CD4-positive, alpha-beta memory T cell (primary cell): ENCODE measurements around the gene DNHD1. TPM values are rescaled to one million over a fixed set of nuclear protein-coding genes. Genes with fewer than 3 reads are reported as not detected.

Experiments
- CTCF ChIA-PET: fragments of 350-600 bp; sonication (Branson Sonifier 250); formaldehyde crosslinking; loops from one replicate; lab custom pipeline; 2021; ENCODE audit warnings: inconsistent platforms; ENCODE audit not compliant: partially characterized antibody; lab: Charles Lee
- POLR2A ChIA-PET: fragments of 350-600 bp; sonication (Branson Sonifier 250); formaldehyde crosslinking; loops from one replicate; lab custom pipeline; 2021; ENCODE audit not compliant: partially characterized antibody; lab: Charles Lee
- DNase-seq, 5 donors: peaks; one replicate each; pipeline versions ENCODE4 v3.0.0 to v3.0.0-alpha.2; 2020 to 2022; ENCODE audit warnings: mixed read lengths in 1 of 5
- H3K27ac ChIP-seq: one replicate; pipeline ENCODE4 v1.7.0; 2013; ENCODE audit warnings: low read depth, low read length
- H3K27me3 ChIP-seq: 2 replicates; pipeline ENCODE4 v1.7.0; 2013; ENCODE audit warnings: mild to moderate bottlenecking, low read length, moderate library complexity; ENCODE audit not compliant: insufficient read depth
- H3K36me3 ChIP-seq: 2 replicates; pipeline ENCODE4 v1.7.0; 2013; ENCODE audit warnings: mild to moderate bottlenecking, low read length, moderate library complexity; ENCODE audit not compliant: insufficient read depth
- H3K4me1 ChIP-seq: 2 replicates; pipeline ENCODE4 v1.7.0; 2013; ENCODE audit warnings: mild to moderate bottlenecking, low read length, moderate library complexity; ENCODE audit not compliant: insufficient read depth
- H3K4me3 ChIP-seq, 2 donors: one replicate each; pipeline ENCODE4 v1.7.0; 2013; ENCODE audit warnings: low read length in 2 of 2, mild to moderate bottlenecking in 1 of 2
- H3K9me3 ChIP-seq, 2 donors: one replicate each; pipeline ENCODE4 v1.7.0; 2013; ENCODE audit warnings: low read length in 2 of 2, control low read depth in 1 of 2; ENCODE audit not compliant: control insufficient read depth in 1 of 2
- H3K27ac Mint-ChIP-seq, 7 donors: one replicate each; pipeline ENCODE4 v1.8.0; 2020 to 2021; ENCODE audit warnings: mixed read lengths in 7 of 7, mild to moderate bottlenecking in 6 of 7, inconsistent platforms in 3 of 7, moderate library complexity in 3 of 7
- H3K27me3 Mint-ChIP-seq, 2 donors: one replicate each; pipeline ENCODE4 v1.8.0; 2020 to 2021; ENCODE audit warnings: mixed read lengths in 2 of 2
- H3K36me3 Mint-ChIP-seq, 2 donors: one replicate each; pipeline ENCODE4 v1.8.0; 2020 to 2021; ENCODE audit warnings: mixed read lengths in 2 of 2, inconsistent platforms in 1 of 2, mild to moderate bottlenecking in 1 of 2
- H3K4me1 Mint-ChIP-seq, 4 donors: one replicate each; pipeline ENCODE4 v1.8.0; 2020 to 2021; ENCODE audit warnings: mixed read lengths in 4 of 4, mild to moderate bottlenecking in 1 of 4
- H3K4me3 Mint-ChIP-seq, 8 donors: one replicate each; pipeline ENCODE4 v1.8.0; 2020 to 2021; ENCODE audit warnings: mixed read lengths in 8 of 8, mild to moderate bottlenecking in 7 of 8, moderate library complexity in 6 of 8, inconsistent platforms in 3 of 8
- H3K9me3 Mint-ChIP-seq, 8 donors: one replicate each; pipeline ENCODE4 v1.8.0; 2020 to 2021; ENCODE audit warnings: mixed read lengths in 8 of 8, mild to moderate bottlenecking in 5 of 8, inconsistent platforms in 3 of 8, moderate library complexity in 1 of 8
- intact Hi-C: fragments of 100-400 bp; cut with micrococcal nuclease; formaldehyde crosslinking; loops from one replicate; pipeline ENCODE4 v1.15.1; 2023
- polyA plus RNA-seq, 2 donors: library from polyadenylated mRNA; unstranded; fragments of 300-500 nt; fragmentation: Illumina TruSeq; gene quantifications; one replicate each; pipeline ENCODE4 v1.2.3, GENCODE V29; 2021
- total RNA-seq, 2 experiments: library from RNA; stranded (reverse); gene quantifications; one replicate each; pipeline ENCODE4 v1.2.3, GENCODE V29; 2021

Gene DNHD1
- total and polyA plus RNA-seq, 4 experiments from 2014 or later: 1.2 to 54.0 (median 23.6) TPM

GRCh38 chr11:6612213-6613041, 115.3 kb downstream of the DNHD1 start, which contains the start of gene TAF10:
TSS of gene TAF10 (minus strand) at chr11:6612216. CDS start at chr11:6612189, 27 bp downstream.
- ChIA-PET CTCF (interaction anchor here (0.5 to 4.6 kb wide), 19 partner anchors 9 to 227 kb away, joined by 3 to 56 read pairs (median 4); partner anchors contain the start of genes ARFIP2, ILK, MRPL17 and RRP8), POLR2A (interaction anchor here (0.7 to 9.0 kb wide), 37 partner anchors 9 to 222 kb away, joined by 3 to 172 read pairs (median 4); partner anchors contain the start of genes APBB1, ARFIP2, DCHS1 and ILK)
- H3K27me3 Mint-ChIP-seq: no peaks in the 10 kb centered on the region
- Histone ChIP-seq H3K27me3 (no peaks in the 10 kb centered on the region), H3K36me3 (peaks cover 47% of the 10 kb centered on the region), H3K9me3 (no peaks in the 10 kb centered on the region), H3K4me3 (peak within 1 kb of the TSS; percentile 66 to 88), H3K27ac (peak within 1 kb of the TSS; percentile 87), H3K4me1 (peaks cover 51% of the 10 kb centered on the region)
- H3K36me3 Mint-ChIP-seq: peaks cover 21 to 47% of the 10 kb centered on the region in 2 donors
- H3K4me1 Mint-ChIP-seq: peaks cover 6 to 36% (median 28%) of the 10 kb centered on the region in 4 donors
- H3K27ac Mint-ChIP-seq: peak within 1 kb of the TSS in 6 of 7 donors; percentile 95 to 97 (median 97)
- no peaks in the 10 kb centered on the region for H3K9me3 Mint-ChIP-seq
- H3K4me3 Mint-ChIP-seq: peak within 1 kb of the TSS; percentile 87 to 94 (median 91)
- DNase-seq: peak; percentile 93 to 97 (median 95)
- intact Hi-C loops: loop anchor here (1.0 to 10.0 kb wide), 5 partner anchors 8 to 222 kb away; partner anchors contain the start of genes APBB1, MRPL17 and SMPD1

DNA sequence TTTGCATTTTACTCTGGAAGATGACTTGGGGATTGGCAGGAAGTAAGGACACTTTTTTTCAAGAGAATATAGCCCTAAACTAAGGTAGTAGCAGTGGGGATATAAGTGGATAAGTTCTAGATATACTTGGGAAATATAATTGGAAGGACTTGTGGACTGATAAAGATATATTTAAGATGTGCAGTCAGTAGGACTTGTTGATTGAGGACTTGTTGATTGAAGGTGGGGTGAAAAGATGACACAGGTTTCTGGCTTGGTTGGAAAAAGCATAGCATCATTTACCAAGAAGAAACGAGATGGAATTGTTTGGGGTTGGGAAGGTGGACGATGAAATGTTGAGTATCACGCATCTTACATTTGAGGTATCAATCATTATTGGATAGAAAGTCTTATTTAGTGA, 116.4 kb downstream of the DNHD1 start:
- Mint-ChIP-seq H3K4me1 (peaks cover 6 to 36% (median 21%) of the 10 kb centered on the region in 4 donors), H3K36me3 (peaks cover 21 to 39% of the 10 kb centered on the region in 2 donors), H3K9me3 (no peaks in the 10 kb centered on the region), H3K27ac (no peak overlapping the region), H3K4me3 (no peak overlapping the region), H3K27me3 (no peaks in the 10 kb centered on the region)
- CTCF ChIA-PET: interaction anchor here (0.8 to 4.6 kb wide), 12 partner anchors 8 to 196 kb away, joined by 3 to 56 read pairs (median 8); partner anchors contain the start of genes ARFIP2, ILK, MRPL17 and RRP8
- no peaks in the 10 kb centered on the region for H3K27me3 ChIP-seq
- peaks cover 39% of the 10 kb centered on the region for H3K36me3 ChIP-seq
- intact Hi-C loops: loop anchor here (2.0 to 10.0 kb wide), 3 partner anchors 133 to 223 kb away; partner anchors contain the start of genes APBB1 and SMPD1
- H3K4me3 ChIP-seq: no peak overlapping the region
- peaks cover 51% of the 10 kb centered on the region for H3K4me1 ChIP-seq
- peak overlapping the region; percentile 87 for H3K27ac ChIP-seq
- POLR2A ChIA-PET: interaction anchor here (1.1 to 9.0 kb wide), 17 partner anchors 8 to 223 kb away, joined by 3 to 172 read pairs (median 12); partner anchors contain the start of genes ILK, MRPL17, RRP8 and SMPD1
- DNase-seq: no peak
- no peaks in the 10 kb centered on the region for H3K9me3 ChIP-seq

GRCh38 chr11:6614446-6614845, 117.4 kb downstream of the DNHD1 start:
- H3K4me3 Mint-ChIP-seq: no peak overlapping the region
- no peaks in the 10 kb centered on the region for H3K9me3 Mint-ChIP-seq
- DNase-seq: no peak
- Histone ChIP-seq H3K27me3 (no peaks in the 10 kb centered on the region), H3K9me3 (no peaks in the 10 kb centered on the region), H3K4me1 (peaks cover 53% of the 10 kb centered on the region), H3K36me3 (peaks cover 29% of the 10 kb centered on the region), H3K4me3 (no peak overlapping the region), H3K27ac (no peak overlapping the region)
- peaks cover 6 to 30% (median 18%) of the 10 kb centered on the region in 4 donors for H3K4me1 Mint-ChIP-seq
- peaks cover 20 to 31% of the 10 kb centered on the region in 2 donors for H3K36me3 Mint-ChIP-seq
- H3K27ac Mint-ChIP-seq: peak overlapping the region in 1 of 7 donors; percentile 55
- POLR2A ChIA-PET: interaction anchor here (4.5 to 9.0 kb wide), 2 partner anchors 11 to 69 kb away, joined by 69 to 172 read pairs; partner anchors contain the start of genes ILK, MRPL17 and RRP8
- H3K27me3 Mint-ChIP-seq: no peaks in the 10 kb centered on the region
- CTCF ChIA-PET: interaction anchor here (1.1 to 4.6 kb wide), 3 partner anchors 11 to 69 kb away, joined by 5 to 37 read pairs (median 28); partner anchors contain the start of genes ILK, MRPL17 and RRP8
- intact Hi-C loops: loop anchor here (10.0 kb wide), 1 partner anchor 200 kb away; the partner anchor contains the start of gene APBB1

GRCh38 chr11:6615046-6615445, 118.0 kb downstream of the DNHD1 start:
- no peak overlapping the region for H3K4me3 ChIP-seq
- Mint-ChIP-seq H3K27ac (peak overlapping the region in 3 of 7 donors; percentile 30 to 55 (median 39)), H3K4me3 (no peak overlapping the region), H3K4me1 (peaks cover 6 to 24% (median 17%) of the 10 kb centered on the region in 4 donors), H3K36me3 (peaks cover 14 to 25% of the 10 kb centered on the region in 2 donors), H3K27me3 (no peaks in the 10 kb centered on the region), H3K9me3 (no peaks in the 10 kb centered on the region)
- no peaks in the 10 kb centered on the region for H3K27me3 ChIP-seq
- no peaks in the 10 kb centered on the region for H3K9me3 ChIP-seq
- peaks cover 23% of the 10 kb centered on the region for H3K36me3 ChIP-seq
- no peak for DNase-seq
- POLR2A ChIA-PET: interaction anchor here (1.5 to 9.0 kb wide), 3 partner anchors 8 to 69 kb away, joined by 3 to 172 read pairs (median 132); partner anchors contain the start of genes ILK, MRPL17 and RRP8
- H3K27ac ChIP-seq: no peak overlapping the region
- CTCF ChIA-PET: interaction anchor here (4.6 kb wide), 1 partner anchor 11 kb away, joined by 37 read pairs; the partner anchor contains the start of genes ILK and RRP8
- peaks cover 55% of the 10 kb centered on the region for H3K4me1 ChIP-seq
- intact Hi-C loops: loop anchor here (10.0 kb wide), 1 partner anchor 200 kb away; the partner anchor contains the start of gene APBB1

- Histone ChIP-seq H3K27ac (no peak overlapping the region), H3K4me1 (peaks cover 46% of the 10 kb centered on the region), H3K27me3 (no peaks in the 10 kb centered on the region), H3K4me3 (no peak overlapping the region), H3K9me3 (no peaks in the 10 kb centered on the region), H3K36me3 (peaks cover 14% of the 10 kb centered on the region)
- intact Hi-C loops: loop anchor here (10.0 kb wide), 1 partner anchor 201 kb away; the partner anchor contains the start of gene APBB1
- ChIA-PET POLR2A (interaction anchor here (0.6 to 5.2 kb wide), 6 partner anchors 9 to 150 kb away, joined by 3 to 132 read pairs (median 4); partner anchors contain the start of genes ILK, MRPL17 and RRP8), CTCF (interaction anchor here (0.9 to 4.6 kb wide), 6 partner anchors 12 to 68 kb away, joined by 3 to 72 read pairs (median 20); partner anchors contain the start of genes ILK, MRPL17 and RRP8)
- Mint-ChIP-seq H3K36me3 (peaks cover 9 to 16% of the 10 kb centered on the region in 2 donors), H3K27me3 (no peaks in the 10 kb centered on the region), H3K27ac (peak overlapping the region in 4 of 7 donors; percentile 8 to 81 (median 58)), H3K4me1 (peaks cover 6 to 17% (median 13%) of the 10 kb centered on the region in 4 donors), H3K4me3 (peak overlapping the region in 2 of 8 donors; percentile 3 to 18), H3K9me3 (no peaks in the 10 kb centered on the region)
- no peak for DNase-seq
These were observed 119.0 kb downstream of the DNHD1 start for GRCh38 chr11:6615882-6616585.
